HG03045 (cell line): ENCODE data around the gene MRPS25.
A peak's percentile ranks its signal among the peaks of the same experiment; 100 is the strongest.

ENCODE experiments used
- ATAC-seq: cut with Tn5 transposase; IDR thresholded peaks from one replicate; pipeline ENCODE4 v1.9.1; 2021; ENCODE audit warnings: mild to moderate bottlenecking, moderate library complexity; ENCODE audit not compliant: unreplicated experiment

MRPS25 gene

DNA sequence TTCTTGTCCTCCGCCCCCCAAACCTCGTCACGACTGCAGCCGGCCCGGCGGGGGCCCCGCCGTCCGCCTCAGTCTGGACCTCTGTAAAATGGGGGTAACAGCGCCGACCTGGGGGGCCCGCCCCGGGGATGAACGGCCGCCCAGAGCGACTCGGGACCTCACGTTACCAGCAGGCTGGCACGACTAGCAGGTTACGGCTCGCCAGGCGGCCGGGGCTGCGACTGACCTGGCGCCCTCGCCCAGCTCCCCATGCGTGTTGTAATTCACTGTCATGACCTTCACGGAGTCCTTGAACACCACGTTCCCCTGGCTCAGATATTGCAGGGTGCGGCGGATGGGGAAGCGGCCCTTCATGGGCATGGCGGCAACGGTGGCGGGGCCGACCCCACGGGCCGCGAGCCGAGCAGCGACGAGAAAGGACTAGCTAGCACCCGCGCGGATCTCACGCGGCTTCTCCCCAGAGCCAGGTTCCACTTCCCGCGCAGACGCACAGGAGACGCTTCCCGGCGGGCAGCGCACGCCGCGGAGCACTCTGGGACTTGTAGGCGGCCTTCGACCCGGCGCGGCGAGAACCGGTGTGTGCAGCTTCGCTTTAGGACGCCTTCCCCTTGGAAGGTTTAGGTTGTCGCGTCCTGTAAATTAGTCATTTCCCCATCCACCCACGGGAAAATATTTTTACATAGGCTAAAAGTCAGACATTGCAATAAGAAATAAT lies at the start of gene MRPS25:
MRPS25 (minus strand) TSS at position 481 of the 715 bp plus-strand sequence; CDS start at position 360, 121 bp downstream.
- peak; percentile 92 for ATAC-seq

DNA sequence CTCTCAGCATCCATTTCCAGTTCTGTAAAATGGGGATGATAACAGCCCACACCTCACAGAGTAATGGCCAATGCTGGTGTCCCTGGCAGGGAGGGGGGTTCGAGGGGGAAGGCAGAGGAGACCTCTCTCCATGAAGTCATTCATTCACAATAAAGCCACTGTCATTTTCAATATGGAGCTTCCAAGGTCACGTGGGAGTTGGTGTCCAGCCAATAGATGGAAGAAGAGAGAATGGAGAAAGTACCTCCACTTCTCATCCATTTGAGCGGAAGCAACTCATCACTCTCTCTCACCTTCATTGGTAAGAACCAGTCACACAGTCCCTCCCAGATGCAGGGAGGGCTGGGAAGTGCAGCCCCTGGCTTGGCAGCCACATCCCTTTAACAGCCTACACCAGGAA lies 48.8 kb upstream of the MRPS25 start:
- no peak for ATAC-seq

GRCh38 chr3:15113471-15113870 lies 48.4 kb upstream of the MRPS25 start:
- ATAC-seq, result no peak

- ATAC-seq, result no peak
These were observed 46.9 kb upstream of the MRPS25 start for GRCh38 chr3:15112011-15112410.

- no peak for ATAC-seq
These were observed 45.1 kb upstream of the MRPS25 start for GRCh38 chr3:15110206-15110605.

- ATAC-seq, result no peak
These were observed 43.8 kb upstream of the MRPS25 start for GRCh38 chr3:15108869-15109268.

DNA sequence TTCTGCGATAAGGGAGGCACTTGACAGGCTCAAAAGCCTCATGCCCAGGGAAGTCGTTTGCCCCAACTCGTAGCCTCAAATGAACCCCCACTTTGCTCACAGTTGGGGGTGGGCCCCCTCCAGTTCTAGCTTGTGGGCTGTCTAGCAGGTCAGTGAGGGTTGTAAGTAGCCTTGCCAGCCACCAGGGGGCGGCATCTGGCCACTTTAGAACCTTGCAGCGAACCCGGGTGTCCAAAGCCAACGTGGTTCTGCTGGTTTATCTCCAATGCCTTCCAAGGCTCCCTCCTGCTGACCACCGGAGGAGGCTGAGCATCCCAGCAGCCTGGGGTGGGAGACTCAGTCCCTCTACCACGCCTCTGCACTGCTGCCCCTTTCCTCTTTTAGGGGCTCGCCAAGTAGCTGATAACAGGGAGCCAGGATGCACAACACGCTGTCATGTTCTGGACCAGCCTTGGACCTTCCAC lies 43.0 kb upstream of the MRPS25 start:
- peak; percentile 60 for ATAC-seq

DNA sequence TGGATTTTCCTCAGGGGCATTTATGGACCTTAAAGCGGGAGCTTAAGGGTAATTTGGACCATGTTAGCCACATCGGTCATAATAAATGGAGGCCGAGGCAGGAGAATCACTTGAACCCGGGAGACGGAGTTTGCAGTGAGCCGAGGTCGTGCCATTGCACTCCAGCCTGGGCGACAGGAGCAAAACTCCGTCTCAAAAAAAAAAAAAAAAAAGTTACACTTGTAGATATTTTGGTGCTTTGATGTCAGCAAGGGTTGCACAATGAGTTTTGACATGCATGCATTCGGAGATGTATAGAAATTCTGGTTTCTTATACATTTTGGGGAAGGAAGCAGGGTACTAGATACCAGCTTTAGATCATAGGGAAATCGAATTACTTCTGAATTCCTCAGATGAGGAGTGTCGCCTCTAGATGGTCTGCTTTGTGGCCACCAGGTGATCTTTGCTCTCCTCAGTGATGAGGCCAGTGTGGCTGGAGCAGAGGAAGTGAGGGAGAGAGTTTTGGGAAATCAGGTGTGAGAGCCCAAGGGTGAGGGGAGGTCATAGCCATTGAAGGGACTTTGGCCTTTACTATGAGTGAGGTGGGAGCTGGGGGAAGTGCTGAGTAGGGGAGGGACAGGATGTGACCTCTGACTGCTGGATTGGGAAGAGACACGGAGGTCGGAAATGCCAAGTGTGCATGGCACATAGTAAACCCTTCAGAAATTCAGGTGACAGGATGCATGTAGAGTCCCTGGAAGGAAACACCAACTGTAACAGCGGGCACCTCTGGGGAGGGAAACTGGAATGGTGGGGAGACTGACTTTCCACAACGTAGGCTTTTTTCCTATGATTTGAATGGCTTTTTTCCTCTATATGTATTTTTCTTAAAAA lies 42.2 kb upstream of the MRPS25 start:
- no peak for ATAC-seq

DNA sequence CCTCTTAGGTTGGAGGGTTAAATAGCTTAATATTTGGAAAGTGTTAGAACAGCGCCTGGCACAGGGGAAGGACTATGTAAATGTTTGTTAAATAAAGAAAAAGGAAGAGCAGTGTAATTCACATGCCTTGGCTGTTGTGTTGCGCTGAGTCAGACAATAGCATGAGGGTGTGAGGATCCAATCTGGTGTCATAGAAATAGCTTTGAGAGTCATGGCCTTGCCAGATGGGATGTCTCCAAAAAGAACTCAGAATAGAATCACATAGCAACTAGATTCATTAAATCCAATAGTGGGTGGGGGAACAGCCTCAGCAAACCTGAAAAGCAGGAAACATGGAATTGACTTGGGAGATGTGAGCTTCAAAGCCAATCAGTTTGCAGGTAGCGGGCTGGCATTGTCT lies 37.7 kb upstream of the MRPS25 start:
- no peak for ATAC-seq

GRCh38 chr3:15102256-15102655 lies 37.1 kb upstream of the MRPS25 start:
- no peak for ATAC-seq

DNA sequence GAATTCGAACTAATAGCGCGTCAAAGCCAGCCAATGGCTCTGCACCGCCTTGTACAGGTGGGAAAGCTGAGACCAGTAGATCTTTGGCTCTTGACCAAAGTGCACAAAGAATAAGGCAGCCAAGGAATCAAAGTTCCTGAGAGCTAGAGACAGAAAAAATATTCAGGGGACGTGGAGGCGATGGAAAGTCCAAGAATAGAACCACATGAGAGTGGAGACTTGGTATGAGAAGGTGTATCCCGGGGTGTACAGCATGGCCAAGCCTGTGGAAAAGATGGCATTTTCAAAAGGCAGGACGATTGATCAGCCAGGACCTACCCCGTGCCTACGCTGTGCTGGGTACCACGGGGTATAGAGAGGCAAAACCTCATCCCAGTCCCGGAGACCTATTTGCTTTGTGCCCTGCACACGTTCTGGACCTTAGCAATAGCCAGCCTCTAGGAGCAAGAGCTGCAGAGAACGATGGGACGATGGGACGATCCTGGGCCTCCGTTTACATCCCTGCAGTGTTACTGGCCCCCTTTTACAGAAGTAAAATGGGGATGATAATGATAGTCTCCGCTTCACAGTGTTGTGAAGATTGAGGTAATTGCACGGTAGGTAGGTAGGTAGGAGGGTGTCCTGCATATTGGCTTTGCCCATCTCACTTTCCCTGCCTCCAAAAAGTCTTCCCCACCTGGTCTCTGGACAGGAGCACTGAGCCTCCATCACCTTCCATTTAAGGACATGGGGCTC lies 34.4 kb upstream of the MRPS25 start:
- ATAC-seq, result peak; percentile 15

GRCh38 chr3:15098503-15099363 lies 33.6 kb upstream of the MRPS25 start, which contains the start of gene RBSN:
Gene RBSN (minus strand): TSS chr3:15099148. CDS start chr3:15096120, 3,028 bp downstream.
- ATAC-seq, result peak; percentile 90

DNA sequence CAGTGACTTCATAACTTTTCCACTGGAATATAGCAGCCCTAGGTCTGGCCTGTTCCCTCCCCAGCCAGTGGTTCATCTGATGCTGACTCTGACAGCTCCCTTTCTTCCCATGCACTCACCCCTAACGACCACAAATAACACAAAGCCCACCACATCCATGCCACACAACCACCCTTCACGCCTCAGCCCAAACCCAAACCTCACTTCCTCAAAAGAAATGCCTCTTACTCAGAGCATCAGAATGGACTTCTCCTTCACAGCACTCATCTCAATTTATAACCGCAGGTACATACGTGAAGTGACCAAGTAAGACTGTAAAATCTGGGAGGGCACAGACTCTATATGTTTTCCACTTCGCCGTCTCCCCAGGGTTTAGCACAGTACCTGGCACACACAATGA lies 32.8 kb upstream of the MRPS25 start:
- ATAC-seq, result no peak

- ATAC-seq, result no peak
These were observed 30.9 kb upstream of the MRPS25 start for GRCh38 chr3:15096046-15096445.

DNA sequence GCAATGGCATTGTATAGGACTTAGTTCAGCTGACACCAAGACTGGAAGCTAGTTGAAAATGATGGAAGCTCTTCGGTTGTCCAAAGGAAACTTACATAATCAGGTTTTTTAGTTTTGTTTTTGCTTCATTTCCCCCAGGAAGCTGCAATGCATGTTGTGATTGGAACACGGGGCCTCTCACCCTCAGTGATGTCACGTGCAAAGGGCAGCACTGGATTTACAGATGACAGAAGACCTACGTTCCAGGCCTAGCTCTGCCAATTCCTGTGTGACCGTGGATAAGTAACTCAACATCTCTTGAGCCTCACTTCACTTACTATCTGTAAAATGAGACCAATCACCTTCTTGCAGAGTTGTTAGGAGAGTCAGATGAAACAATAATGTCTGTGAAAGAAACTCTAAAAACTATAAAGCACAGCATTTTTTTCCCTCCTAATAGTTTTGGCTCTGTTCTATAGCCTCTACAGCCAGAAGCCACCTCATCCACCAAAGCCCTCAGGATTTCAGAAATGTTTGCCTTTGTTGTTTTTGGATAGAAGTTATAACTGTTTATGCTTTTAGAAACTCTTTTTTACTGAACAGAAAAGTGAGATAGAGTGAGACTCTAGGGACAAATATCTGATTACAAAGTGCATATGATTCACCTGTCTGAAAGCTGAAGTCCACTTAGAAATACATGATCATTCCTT lies 29.2 kb upstream of the MRPS25 start:
- ATAC-seq, result no peak

DNA sequence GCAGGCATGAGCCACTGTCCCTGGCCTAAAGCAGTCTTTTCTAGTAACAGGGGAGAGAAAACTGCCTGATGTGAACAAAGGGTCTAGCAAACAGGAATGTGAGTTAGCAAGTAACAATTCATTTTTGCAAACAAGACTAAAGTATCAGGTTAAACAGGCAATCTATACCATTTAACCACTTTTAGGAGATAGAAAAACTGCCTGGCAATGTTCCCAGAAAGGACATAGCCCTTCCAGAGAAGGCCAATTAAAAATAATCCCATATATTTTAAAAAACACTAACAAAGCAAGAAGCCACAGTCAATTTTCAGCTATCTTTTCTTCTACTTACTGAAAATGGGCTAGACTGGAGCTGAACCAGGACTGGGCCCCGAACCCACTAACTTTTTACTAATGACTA lies 27.6 kb upstream of the MRPS25 start:
- ATAC-seq, result no peak

GRCh38 chr3:15091575-15091974 lies 26.5 kb upstream of the MRPS25 start:
- no peak for ATAC-seq

- ATAC-seq, result no peak
These were observed 24.1 kb upstream of the MRPS25 start for GRCh38 chr3:15089201-15089600.

- ATAC-seq, result no peak
These were observed 21.6 kb upstream of the MRPS25 start for GRCh38 chr3:15086699-15087098.

- no peak for ATAC-seq
These were observed 21.1 kb upstream of the MRPS25 start for GRCh38 chr3:15086263-15086662.
